WERI-Rb-1 (cell line): Measurements from ENCODE around the gene TFRC.

Experiments used
- DNase-seq: peaks from one replicate; pipeline ENCODE4 v3.0.0-alpha.2; 2020
- H3K27ac ChIP-seq: fragments of 250-450 bp; sonication (Bioruptor Pico); 2 replicates; pipeline ENCODE4 v1.5.1; 2020; ENCODE audit warnings: mild to moderate bottlenecking, moderate library complexity
- H3K27me3 ChIP-seq: fragments of 250-450 bp; sonication (Bioruptor Pico); 2 replicates; pipeline ENCODE4 v1.5.1; 2021; ENCODE audit warnings: mild to moderate bottlenecking, low read depth, moderate library complexity; ENCODE audit not compliant: insufficient read depth, severe bottlenecking
- H3K36me3 ChIP-seq: fragments of 250-450 bp; sonication (Bioruptor Pico); 2 replicates; pipeline ENCODE4 v1.5.1; 2020; ENCODE audit warnings: mild to moderate bottlenecking, moderate library complexity
- H3K4me3 ChIP-seq: 2 replicates; pipeline ENCODE4 v1.5.1; 2011; ENCODE audit warnings: low read depth, mild to moderate bottlenecking, control low read depth, low read length
- H3K9me3 ChIP-seq: fragments of 250-450 bp; sonication (Bioruptor Pico); 2 replicates; pipeline ENCODE4 v1.5.1; 2021; ENCODE audit warnings: mild to moderate bottlenecking, moderate library complexity; ENCODE audit not compliant: severe bottlenecking
- TF ChIP-seq, protein P1 (sequence below): IDR thresholded peaks from 2 replicates; pipeline ENCODE4 v1.5.1; 2011; ENCODE audit warnings: low read depth, mild to moderate bottlenecking, control low read depth, inconsistent platforms, low read length

TFRC gene

DNA sequence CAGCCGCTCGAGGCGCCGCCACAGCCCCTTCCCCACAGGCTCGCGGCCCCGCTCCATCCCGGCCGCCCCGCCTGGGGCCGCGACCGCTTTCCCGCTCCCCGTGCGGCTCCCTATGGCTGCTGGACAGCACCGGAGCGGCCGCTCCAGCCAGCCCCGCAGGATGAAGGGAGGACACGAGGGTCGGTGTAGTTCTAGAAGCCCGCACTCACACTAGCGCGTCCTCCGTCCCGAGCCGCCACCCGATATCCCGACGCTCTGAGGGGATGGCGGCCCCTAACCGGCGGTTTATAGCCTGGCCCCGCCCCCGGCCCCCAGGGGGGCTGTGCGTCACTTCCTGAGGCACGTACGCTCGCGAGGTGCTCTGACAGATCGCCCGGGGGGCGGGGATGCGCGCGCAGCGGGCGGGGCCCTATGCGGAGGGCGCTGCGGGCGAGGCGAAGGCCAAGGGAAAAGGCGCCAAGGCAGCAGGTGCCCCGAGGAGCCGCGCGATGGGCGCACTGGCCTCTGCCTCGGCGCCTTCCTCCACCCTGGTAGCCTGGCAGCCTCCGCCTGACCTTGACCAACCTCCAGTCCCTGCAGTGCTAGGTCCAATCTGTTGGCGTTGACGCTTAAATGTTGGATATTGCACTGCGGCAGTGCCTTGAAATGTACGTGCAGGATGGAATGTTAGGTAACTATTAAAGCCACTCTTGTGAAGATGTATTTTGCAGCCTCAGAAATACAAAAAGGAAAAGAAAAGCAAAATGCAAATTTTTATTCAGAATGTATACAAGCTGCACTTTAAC is at the start of gene TFRC:
Gene TFRC (minus strand): TSS at position 257 of the 785 bp plus-strand sequence. CDS start 4,991 bp downstream, outside the sequence.
- no peaks in the 10 kb centered on the region for H3K36me3 ChIP-seq
- peak within 1 kb of the TSS; percentile 86 for H3K4me3 ChIP-seq
- DNase-seq, result peak; percentile 90
- no peaks in the 10 kb centered on the region for H3K9me3 ChIP-seq
- H3K27me3 ChIP-seq, result no peaks in the 10 kb centered on the region
- peak within 1 kb of the TSS; percentile 90 for H3K27ac ChIP-seq
- TF ChIP-seq, protein P1, sequence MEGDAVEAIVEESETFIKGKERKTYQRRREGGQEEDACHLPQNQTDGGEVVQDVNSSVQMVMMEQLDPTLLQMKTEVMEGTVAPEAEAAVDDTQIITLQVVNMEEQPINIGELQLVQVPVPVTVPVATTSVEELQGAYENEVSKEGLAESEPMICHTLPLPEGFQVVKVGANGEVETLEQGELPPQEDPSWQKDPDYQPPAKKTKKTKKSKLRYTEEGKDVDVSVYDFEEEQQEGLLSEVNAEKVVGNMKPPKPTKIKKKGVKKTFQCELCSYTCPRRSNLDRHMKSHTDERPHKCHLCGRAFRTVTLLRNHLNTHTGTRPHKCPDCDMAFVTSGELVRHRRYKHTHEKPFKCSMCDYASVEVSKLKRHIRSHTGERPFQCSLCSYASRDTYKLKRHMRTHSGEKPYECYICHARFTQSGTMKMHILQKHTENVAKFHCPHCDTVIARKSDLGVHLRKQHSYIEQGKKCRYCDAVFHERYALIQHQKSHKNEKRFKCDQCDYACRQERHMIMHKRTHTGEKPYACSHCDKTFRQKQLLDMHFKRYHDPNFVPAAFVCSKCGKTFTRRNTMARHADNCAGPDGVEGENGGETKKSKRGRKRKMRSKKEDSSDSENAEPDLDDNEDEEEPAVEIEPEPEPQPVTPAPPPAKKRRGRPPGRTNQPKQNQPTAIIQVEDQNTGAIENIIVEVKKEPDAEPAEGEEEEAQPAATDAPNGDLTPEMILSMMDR, result no peak

DNA sequence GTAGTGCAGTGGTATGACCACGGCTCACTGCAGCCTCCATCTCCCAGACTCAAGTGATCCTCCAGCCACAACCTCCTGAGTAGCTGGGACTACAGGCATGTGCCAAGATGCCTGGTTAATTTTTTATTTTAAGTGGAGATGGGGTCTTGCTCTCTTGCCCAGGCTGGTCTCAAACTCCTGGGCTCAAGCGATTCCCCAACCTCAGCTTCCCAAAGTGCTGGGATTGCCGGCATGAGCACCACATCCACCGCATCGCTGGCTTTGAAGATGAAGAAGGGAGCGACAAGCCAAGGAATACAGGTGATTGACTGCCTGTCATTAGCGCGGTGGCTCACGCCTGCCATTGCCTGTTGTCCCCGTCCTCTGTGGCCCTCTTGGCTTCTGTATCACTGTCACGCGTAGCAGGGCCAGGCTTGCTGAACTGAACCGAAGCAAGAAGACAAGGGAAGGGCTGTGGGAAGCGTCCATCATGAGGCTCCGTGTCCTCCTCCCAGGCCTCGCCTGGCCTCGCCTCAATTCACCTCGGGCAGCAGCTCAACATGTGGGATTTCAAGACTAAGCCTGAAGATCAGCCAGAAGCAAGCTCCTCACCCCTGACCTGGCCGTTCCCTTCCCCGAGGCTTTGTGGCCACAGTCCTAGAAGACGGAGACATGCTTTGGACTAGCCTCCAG is 46.4 kb upstream of the TFRC start:
- Histone ChIP-seq H3K27me3 (no peaks in the 10 kb centered on the region), H3K4me3 (no peak overlapping the region), H3K27ac (no peak overlapping the region), H3K36me3 (no peaks in the 10 kb centered on the region), H3K9me3 (no peaks in the 10 kb centered on the region)
- DNase-seq, result no peak
- TF ChIP-seq, protein P1, result no peak

DNA sequence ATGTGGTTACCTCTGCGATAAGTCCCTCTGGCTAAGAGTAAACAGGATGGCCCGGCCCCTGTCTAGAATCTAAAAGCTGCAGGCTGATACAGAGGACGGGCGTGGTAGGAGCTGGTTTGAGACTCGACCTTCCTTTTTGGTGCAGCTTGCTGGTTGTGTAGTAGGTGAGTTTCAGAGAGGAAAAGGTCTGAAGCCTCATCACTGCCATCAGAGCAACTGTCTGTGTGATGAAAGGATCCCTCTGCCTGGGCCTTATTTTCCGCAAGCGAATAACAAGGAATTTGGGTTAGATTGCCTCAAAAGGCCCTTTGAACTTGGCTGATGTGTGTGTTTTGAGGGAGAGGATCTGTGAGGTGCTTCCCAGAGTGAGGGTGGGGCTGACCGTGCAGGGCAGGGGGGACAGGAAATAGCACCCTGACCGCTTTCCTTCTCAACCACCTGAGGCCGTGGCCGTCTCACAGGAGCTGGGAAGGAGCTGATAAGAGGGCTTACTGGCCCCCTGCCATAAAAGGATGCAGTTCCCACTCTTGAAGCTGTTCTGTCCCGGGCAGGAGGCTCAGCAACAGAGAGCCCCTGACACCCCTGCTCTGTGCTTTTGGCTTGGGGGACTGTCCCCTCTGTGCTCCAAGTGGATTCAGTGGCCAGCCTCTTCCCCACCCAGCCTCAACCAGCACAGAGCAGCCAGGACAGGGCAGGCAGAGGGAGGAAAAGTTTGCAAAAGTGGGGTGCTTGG is 45.6 kb upstream of the TFRC start:
- no peaks in the 10 kb centered on the region for H3K27me3 ChIP-seq
- DNase-seq, result no peak
- no peaks in the 10 kb centered on the region for H3K9me3 ChIP-seq
- H3K27ac ChIP-seq, result no peak overlapping the region
- TF ChIP-seq, protein P1, result no peak
- H3K4me3 ChIP-seq, result no peak overlapping the region
- H3K36me3 ChIP-seq, result no peaks in the 10 kb centered on the region

DNA sequence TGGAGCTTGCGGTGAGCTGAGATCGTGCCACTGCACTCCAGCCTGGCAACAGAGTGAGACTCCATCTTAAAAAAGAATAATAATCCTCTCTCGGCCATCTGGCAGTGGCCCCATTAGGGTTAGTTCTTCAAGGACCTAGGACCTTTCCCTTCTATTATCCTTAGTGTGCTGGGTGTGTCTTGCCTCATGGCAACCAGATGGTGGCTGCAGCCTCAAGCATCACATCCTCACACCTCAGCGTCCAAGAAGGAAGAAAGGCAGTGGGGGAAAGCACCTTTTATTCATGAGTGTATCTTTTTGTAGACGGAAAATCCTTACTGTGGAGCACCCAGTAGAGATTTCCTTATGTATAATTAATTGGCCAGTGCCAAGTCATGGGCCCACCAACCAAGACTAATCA is 42.7 kb upstream of the TFRC start:
- no peak overlapping the region for H3K4me3 ChIP-seq
- DNase-seq, result no peak
- no peaks in the 10 kb centered on the region for H3K36me3 ChIP-seq
- TF ChIP-seq, protein P1, result no peak
- H3K9me3 ChIP-seq, result no peaks in the 10 kb centered on the region
- H3K27ac ChIP-seq, result no peak overlapping the region
- H3K27me3 ChIP-seq, result no peaks in the 10 kb centered on the region

DNA sequence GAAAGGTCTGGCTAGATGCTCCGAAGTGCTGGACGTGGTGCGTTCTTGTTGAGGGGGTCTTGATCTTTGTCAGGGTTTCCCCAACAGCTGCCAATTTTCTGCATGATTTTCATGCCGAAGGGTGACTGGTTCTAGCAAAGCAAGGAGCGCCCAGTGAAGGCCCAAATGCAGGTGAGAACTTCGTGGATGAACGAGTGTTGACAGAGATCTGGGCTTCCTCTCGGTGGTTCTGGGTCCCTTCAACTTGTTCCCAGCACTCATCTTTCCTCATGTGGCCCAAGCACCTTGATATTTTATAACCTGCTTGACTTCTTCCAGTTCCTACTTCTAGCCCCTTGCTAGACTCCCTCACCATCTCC is 40.8 kb upstream of the TFRC start:
- H3K9me3 ChIP-seq, result no peaks in the 10 kb centered on the region

More for the DNA sequence above, 40.8 kb upstream of the TFRC start:
- no peak overlapping the region for H3K27ac ChIP-seq
- no peak for DNase-seq
- no peaks in the 10 kb centered on the region for H3K27me3 ChIP-seq
- TF ChIP-seq, protein P1, result no peak
- H3K4me3 ChIP-seq, result no peak overlapping the region
- H3K36me3 ChIP-seq, result no peaks in the 10 kb centered on the region
